Nephron progenitor cell (in vitro differentiated cells): ENCODE results near the gene SPATS2.

Experiments used
- DNase-seq: peaks from one replicate; pipeline ENCODE4 v3.0.0; 2021
- H3K27ac Mint-ChIP-seq: 2 replicates; pipeline ENCODE4 v1.8.0; 2021; ENCODE audit warnings: mild to moderate bottlenecking, moderate library complexity, mixed read lengths
- H3K27me3 Mint-ChIP-seq: 2 replicates; pipeline ENCODE4 v1.8.0; 2021; ENCODE audit warnings: mild to moderate bottlenecking, low read depth, mixed read lengths; ENCODE audit not compliant: poor library complexity
- H3K36me3 Mint-ChIP-seq: 2 replicates; pipeline ENCODE4 v1.8.0; 2021; ENCODE audit warnings: low read depth, mixed read lengths
- H3K4me1 Mint-ChIP-seq: 2 replicates; pipeline ENCODE4 v1.8.0; 2021; ENCODE audit warnings: mixed read lengths
- H3K4me3 Mint-ChIP-seq: 2 replicates; pipeline ENCODE4 v1.8.0; 2021; ENCODE audit warnings: mild to moderate bottlenecking, moderate library complexity, mixed read lengths
- H3K9me3 Mint-ChIP-seq: 2 replicates; pipeline ENCODE4 v1.8.0; 2021; ENCODE audit warnings: mild to moderate bottlenecking, moderate library complexity, mixed read lengths
- CTCF ChIP-seq: fragments of 200-600 bp; sonication (generic); IDR thresholded peaks from 2 replicates; pipeline ENCODE4 v1.5.0; 2021; ENCODE audit warnings: antibody characterized with exemption

SPATS2 gene

GRCh38 chr12:49548481-49548821, 181.2 kb downstream of the SPATS2 start:
- Mint-ChIP-seq H3K9me3 (no peaks in the 10 kb centered on the region), H3K27me3 (peaks cover 94% of the 10 kb centered on the region), H3K27ac (no peak overlapping the region), H3K4me3 (no peak overlapping the region), H3K36me3 (no peaks in the 10 kb centered on the region), H3K4me1 (peaks cover 31% of the 10 kb centered on the region)
- DNase-seq, result no peak
- no peak for TF ChIP-seq CTCF

GRCh38 chr12:49548822-49549648, 181.8 kb downstream of the SPATS2 start:
- TF ChIP-seq CTCF, result peak; percentile 37
- Mint-ChIP-seq H3K27ac (no peak overlapping the region), H3K9me3 (no peaks in the 10 kb centered on the region), H3K4me3 (peak overlapping the region; percentile 71), H3K36me3 (no peaks in the 10 kb centered on the region), H3K27me3 (peaks cover 92% of the 10 kb centered on the region), H3K4me1 (peaks cover 31% of the 10 kb centered on the region)
- peak; percentile 74 for DNase-seq

- no peak overlapping the region for H3K27ac Mint-ChIP-seq
- H3K9me3 Mint-ChIP-seq, result no peaks in the 10 kb centered on the region
- H3K4me1 Mint-ChIP-seq, result peaks cover 25% of the 10 kb centered on the region
- no peaks in the 10 kb centered on the region for H3K36me3 Mint-ChIP-seq
- H3K4me3 Mint-ChIP-seq, result no peak overlapping the region
- peaks cover 82% of the 10 kb centered on the region for H3K27me3 Mint-ChIP-seq
- TF ChIP-seq CTCF, result no peak
- DNase-seq, result no peak
Observed at GRCh38 chr12:49549735-49550692, 182.8 kb downstream of the SPATS2 start.

- TF ChIP-seq CTCF, result no peak
- peaks cover 20% of the 10 kb centered on the region for H3K4me1 Mint-ChIP-seq
- H3K27ac Mint-ChIP-seq, result no peak overlapping the region
- peaks cover 75% of the 10 kb centered on the region for H3K27me3 Mint-ChIP-seq
- no peaks in the 10 kb centered on the region for H3K36me3 Mint-ChIP-seq
- DNase-seq, result no peak
- H3K4me3 Mint-ChIP-seq, result no peak overlapping the region
- no peaks in the 10 kb centered on the region for H3K9me3 Mint-ChIP-seq
Observed at GRCh38 chr12:49550693-49551252, 183.5 kb downstream of the SPATS2 start.

- no peak for TF ChIP-seq CTCF
- H3K4me3 Mint-ChIP-seq, result no peak overlapping the region
- no peaks in the 10 kb centered on the region for H3K9me3 Mint-ChIP-seq
- H3K36me3 Mint-ChIP-seq, result peaks cover 4% of the 10 kb centered on the region
- DNase-seq, result no peak
- peaks cover 16% of the 10 kb centered on the region for H3K4me1 Mint-ChIP-seq
- H3K27me3 Mint-ChIP-seq, result peaks cover 62% of the 10 kb centered on the region
- no peak overlapping the region for H3K27ac Mint-ChIP-seq
Observed at GRCh38 chr12:49552014-49552413, 184.8 kb downstream of the SPATS2 start.
